HG02763 (cell line): ENCODE measurements around the gene NKX6-2.
"Not testable (repeated sequence)": the region's sequence is repeated elsewhere in the genome, so short reads cannot be mapped to it uniquely, and the experiment has no call there.

Source experiments
- ATAC-seq: cut with Tn5 transposase; IDR thresholded peaks from one replicate; pipeline ENCODE4 v1.9.1; 2021; ENCODE audit warnings: mild to moderate bottlenecking, moderate library complexity; ENCODE audit not compliant: unreplicated experiment

Gene NKX6-2

DNA sequence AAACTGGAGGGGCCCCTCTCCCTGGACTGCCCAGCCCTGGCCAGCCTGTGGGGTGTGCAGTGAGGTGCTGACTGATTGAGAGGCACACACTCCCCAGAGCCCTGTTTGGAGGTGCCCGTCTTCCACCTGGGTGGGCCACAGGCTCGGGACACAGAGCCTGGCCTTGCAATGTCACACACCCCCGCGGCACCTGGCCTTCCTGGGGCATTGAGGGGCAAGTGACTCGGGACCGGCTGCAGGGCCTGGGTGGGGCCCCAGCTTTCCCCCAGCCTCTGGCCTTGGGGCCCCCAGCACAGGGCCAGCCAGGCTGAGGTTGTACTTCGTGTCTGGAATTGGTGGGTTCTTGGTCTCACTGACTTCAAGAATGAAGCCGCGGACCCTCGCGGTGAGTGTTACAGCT lies 13.9 kb upstream of the NKX6-2 start:
- no peak for ATAC-seq

DNA sequence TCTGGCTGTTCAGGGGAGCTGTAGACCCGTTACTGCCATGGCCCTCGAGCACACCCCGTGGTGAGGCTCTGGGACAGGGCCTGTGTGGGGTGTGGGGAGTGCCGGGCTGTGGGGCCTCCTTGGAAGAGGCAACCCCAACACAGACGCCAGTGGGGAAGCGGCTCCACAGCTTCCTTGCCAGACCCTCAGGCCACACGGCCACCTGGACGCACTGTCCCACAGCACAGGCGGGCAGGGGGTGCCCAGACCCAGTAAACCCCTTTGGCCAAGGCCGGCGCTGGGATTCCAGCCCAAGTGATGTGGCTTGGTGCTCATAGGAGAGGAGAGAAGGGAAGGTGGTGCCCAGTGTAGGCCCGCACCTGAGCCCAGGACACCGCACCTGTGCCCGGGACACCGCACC lies 12.9 kb upstream of the NKX6-2 start:
- no peak for ATAC-seq

DNA sequence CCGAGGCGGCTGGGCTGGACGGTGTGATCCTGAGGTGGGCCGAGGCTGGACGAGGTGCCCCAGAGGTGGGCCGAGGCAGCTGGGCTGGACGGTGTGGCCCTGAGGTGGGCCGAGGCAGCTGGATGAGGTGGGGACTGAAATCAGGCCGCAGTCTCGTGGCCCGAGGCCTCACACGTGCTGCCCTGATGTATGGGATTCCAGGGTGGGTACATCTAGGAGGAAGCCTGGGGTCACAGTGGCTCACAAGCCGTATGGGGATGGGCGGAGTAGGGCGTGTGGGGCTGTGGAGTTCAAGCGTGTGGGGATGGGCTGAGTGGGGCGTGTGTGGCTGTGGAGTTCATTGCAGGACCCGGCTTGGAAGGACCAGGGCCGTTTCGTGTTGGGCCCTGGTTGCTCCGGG lies 12.5 kb upstream of the NKX6-2 start:
- no peak for ATAC-seq

DNA sequence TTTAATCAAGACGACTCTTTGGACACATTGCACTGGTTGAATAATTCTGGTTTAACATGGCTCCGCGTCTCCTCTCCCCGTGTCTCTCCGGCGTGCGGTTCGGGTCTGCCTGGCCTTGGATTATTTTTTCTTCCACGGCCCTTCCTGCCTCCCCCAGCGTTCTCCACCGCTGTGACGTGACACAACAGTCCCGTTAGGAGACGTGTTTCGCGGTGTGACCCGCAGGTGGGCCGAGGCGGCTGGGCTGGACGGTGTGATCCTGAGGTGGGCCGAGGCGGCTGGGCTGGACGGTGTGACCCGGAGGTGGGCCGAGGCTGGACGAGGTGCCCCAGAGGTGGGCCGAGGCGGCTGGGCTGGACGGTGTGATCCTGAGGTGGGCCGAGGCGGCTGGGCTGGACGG lies 12.0 kb upstream of the NKX6-2 start:
- ATAC-seq = not testable (repeated sequence)

DNA sequence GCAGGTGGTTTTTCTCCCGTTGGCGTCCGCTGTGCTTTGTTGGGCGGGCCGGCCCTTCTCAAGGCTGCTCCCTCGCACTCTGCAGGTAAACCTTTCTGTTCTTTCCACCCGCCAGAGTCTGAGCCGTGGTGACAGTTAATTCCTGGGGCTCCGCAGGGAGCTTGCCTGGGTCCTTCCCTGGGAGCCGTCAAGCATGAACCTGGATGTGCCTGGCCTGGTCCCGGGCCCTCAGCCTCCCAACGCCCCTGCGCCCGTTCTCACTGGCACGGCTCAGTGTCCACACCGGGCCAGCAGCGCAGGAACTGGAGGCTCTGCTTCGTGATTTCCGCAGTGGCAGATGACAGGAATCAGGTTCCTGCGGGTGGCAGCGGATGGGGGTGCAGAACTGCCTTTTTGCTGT lies 10.9 kb upstream of the NKX6-2 start:
- no peak for ATAC-seq

DNA sequence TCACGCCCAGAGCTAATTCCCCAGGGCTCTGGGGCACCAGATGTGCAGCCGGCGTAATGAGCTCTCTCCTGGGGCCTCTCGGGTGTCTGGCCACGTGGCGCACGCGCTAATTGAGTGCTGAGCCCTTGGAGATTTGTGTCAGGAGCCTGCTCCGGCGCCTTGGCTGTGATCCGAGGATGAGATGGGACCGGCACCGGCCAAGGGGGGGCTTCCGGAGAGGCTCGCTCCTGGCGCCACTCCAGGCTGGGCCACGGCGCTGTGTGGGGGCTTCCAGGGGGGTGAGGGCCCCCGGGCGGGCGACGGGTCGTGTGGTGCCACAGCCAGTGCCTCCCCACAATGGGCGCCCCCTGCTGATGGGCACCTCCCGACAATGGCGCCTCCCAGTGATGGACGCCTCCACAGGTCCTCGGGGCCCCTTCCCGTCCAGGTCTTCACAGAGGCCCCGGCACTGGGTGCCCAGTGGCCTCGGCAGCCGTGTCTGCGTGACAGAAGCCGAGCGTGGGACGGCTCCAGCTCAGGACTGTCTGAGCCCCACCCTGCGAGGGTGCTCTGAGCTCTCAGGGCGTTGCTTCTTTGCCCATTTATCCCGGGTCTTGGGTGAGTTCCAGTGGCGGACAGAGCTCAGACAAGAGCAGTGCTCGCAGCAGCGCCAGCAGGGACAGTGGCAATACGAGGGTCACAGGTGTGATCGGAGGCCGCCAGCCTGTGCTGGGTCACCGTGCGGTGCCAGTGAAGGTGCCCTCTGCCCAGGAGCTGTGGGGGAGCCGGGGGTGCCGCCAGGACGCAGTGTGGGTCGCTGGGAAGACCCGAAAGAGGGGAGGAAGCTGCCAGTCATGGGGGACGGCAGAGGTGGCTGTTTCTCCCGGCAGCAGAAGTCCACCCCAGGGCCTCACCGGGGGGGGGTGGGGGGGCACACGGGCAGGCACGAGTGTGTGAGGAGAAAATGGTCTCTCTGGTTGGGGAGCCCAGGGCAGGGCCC lies 8.2 kb upstream of the NKX6-2 start:
- ATAC-seq = no peak

DNA sequence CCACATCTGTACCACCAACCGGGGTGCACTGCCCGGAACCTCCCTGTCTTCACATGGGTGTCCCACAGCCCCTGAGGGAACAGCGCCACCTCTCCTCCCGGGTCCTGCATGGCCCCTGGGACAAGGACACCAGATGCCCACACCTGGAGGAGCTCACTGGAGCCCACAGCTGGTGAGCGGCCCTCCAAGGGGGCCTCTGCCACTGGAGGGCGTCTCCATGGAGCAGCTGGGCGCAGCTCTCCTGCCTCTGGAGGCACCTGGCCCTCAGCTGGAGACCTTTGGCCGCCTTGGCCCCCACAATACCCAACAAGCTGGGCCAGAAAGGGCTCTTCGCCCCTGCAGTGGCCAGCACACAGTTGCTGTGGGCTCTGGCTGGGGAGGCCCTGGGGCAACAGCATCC lies 7.3 kb upstream of the NKX6-2 start:
- ATAC-seq = no peak

DNA sequence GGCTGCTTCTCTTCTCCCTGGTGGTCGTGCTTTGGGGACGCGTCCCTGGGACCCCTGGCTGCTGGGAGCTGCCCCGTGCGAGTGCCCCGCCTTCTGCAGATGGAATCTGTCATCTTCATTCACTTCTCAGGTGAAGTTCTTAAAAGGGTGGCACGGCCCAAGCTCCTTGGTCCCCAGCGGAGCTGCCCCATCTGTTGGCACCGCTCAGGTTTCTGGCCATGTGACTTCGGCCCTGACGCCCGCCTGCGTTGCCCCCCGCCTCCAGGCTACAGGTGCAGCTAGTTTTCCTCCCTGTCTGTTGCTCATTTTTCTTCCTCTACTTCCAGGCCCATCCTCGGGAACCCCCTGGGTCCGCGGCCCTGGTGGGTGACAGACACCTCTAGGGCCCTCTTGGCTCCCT lies 6.8 kb upstream of the NKX6-2 start:
- ATAC-seq = no peak

DNA sequence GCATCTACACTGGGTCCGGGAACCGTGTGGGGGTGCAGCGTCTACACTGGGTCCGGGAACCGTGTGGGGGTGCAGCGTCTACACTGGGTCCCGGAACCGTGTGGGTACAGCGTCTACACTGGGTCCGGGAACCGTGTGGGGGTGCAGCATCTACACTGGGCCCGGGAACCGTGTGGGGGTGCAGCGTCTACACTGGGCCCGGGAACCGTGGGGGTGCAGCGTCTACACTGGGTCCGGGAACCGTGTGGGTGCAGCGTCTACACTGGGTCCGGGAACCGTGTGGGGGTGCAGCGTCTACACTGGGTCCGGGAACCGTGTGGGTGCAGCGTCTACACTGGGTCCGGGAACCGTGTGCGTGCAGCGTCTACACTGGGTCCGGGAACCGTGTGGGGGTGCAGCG lies 6.2 kb upstream of the NKX6-2 start:
- not testable (repeated sequence) for ATAC-seq

DNA sequence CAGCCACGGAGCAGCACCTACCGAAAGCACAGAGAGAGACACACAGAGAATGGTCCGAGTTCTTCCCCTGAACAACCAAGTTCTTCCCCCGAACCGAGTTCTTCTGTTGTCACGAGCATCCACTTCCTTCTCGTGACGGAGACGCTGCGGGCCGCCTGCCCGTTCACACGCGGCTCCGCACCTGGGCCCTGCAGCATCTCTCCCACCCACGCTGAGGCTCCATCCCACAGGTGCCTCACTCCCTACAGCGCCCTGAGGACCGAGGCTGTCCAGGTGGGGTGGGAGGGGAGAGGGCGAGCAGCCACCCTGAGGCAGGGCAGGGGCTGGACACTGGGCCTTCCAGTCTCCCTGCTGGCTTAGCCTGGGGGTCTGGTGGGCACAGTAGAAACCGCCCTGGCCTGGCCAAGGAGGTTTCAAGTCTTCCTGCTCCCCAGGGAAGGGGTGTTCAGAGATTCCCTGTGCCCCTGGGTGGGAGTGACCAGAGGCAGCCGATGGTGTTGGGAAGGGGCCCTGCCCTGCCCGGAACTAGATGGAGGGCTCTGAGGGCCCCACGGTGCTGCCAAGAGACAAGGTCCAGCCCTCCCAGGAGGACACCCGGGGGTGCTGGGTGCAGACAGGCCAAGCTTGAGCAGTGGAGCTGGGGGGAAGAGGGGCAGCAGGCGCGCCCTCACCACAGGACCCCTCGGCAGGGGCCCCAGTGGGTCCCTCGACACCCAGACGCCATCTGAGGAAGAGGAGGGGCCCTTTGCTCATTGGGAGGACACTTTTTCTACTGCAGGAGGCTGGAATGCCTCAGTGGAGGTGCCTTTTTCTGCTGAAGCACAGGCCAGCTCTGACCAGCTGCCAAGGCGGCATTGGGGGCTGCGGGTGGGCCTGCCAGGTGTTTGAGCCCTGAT lies 5.2 kb upstream of the NKX6-2 start:
- ATAC-seq = no peak

DNA sequence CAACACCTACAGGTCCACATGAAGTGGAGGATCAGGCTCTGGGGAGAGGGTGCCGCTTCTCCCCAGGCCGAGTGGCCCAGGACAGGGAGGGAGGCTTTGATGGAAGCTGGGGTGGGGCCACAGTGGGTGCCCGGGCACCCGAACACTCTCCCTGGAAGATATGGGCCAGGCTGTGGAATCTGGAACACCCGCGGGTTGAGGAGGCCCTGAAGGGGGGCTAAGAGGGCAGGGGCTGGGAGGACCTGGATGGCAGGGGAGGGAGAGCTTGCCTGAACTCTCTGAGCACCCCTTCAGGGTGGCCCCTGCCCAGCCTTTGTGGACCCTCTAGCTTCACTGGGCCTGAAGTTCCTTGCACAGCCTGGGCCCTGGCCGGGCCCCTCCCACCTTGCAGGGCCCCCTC lies 4.5 kb upstream of the NKX6-2 start:
- no peak for ATAC-seq

DNA sequence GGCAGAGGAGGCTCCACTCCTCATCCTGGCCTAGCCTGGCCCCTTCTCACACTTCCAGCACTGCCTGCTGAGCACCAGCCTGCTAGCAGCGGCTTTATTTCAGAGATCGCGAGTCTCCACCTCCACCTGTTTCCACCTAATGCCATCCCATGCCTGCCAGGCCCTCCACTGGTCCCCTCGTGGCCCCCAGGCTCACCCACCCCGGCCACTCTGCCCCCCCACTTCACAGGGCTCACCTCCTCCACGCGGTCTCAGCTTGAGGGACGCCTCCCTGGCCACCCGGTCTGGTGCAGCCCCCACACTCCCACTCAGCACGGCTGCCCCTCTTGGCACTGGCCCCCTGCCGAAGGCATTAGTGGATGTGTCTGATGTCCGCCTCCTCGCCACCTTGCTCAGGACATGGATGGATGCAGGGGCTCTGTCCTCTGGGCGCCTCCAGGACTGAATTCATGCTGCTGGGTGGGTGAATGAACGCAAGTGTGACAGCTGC lies 3.8 kb upstream of the NKX6-2 start:
- ATAC-seq = no peak

DNA sequence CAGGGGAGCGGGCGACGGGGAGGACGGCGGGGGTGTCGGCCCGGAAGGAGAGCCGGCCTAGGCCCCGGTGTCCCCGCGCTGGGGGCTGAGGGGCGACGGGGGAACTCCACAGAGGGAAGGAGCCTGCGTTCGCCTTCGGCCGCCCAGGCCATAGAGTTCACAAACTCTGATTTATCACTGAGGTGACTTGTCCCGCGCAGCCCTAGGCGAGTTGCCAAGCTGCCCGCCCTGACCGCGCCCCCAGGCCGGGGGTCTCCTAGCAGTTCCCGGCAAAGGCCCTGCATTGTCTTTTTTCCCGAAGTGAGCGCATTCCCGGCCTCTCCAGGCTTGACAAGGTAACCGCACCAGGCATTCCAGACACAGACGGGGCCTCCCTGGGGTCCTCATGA lies 2.9 kb upstream of the NKX6-2 start:
- ATAC-seq = no peak

DNA sequence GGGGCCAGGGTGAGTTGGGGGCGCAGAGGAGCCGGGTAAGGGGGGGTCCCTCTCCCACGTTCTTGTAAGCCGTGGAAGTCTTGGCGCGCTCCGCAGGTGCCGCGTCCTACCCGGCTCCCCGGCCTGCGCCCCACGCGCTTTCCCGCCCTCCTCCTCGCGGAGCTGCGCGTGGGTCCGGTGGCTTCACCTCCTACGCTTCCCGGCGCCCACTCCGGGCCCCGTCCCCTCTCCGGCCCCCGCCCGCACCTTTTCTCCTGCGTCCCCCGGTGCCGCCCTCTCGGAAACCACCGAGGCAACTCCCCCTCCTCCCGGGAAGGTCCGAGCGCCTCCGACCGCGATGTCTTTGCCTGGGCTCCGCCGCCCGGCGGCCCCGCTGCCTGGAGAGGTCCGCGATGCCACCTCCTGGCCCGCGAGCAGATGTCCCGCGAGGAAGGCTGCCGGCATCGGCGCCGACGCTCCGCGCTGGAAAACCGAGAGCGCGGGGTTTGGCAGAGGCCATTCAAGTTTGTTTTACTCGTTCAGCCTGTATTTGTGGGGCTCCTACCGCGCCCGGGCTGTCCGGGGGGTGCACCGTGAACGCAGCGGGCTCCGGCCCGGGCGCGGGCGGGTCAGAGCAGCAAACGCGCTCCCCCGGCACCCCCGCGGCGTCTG lies 2.4 kb upstream of the NKX6-2 start:
- ATAC-seq = no peak

DNA sequence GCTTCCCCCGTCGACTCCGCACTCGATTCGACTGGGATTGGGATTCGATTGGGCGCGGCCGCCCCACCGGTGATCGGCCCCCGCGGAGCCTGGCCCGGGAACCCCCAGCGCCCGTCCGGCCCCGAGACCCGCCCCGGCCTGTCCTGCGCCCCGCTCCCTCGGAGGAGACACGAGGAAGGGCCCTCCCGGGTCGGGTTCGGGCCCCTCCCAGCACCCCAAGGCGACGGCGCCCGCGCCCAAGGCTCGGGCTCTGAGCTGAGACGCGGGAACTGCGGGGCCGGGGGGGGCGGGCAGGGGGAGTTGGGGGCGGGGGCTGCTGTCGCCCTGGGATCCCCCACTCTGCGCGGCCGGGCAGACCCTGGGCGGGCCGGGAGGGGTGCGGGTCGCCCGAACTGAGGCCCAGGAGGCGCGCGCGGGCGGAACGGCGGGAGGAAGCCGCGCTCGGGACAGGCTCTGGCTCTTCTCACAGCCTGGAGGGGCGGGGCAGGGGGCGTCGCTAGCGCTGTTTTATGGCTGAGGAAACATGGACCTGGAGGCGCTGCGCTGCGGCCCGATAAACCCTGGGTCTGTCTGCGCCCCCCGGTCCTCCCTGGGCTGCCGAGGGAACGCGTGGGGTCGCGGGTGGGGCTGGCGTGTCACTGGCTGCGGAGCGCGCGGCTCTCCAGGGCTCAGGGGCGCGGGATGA lies 1.7 kb upstream of the NKX6-2 start:
- ATAC-seq = no peak

DNA sequence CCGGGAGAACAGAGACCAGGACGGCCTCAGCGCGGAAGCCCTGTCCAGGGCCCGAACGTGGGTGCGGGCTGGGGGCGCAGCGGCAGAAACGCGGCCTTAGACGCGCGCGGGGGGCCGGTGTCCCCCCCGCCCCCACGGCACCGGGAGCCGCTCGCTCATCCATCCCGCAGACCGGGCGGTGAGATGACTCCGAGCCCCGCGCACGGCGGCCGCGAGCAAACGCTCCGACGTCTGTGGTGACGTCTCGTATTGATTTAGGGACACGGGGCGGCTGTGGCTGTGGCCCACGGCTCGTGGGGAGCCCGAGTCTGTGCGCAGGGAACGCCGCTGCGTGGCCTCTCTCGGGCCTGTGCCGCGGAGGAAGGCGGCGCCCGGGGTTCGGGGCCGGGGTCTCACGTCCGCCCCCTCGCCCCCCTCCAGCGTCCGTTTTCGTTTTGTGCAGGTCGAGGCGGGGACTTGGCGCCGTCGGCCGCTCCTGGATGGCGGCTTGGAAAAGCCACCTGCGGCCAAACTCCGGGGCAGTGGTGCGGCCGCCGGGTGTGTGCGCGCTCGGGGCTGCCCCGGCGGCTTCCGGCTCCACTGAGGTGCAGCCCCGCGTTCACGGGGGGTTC lies 1.0 kb upstream of the NKX6-2 start:
- no peak for ATAC-seq

DNA sequence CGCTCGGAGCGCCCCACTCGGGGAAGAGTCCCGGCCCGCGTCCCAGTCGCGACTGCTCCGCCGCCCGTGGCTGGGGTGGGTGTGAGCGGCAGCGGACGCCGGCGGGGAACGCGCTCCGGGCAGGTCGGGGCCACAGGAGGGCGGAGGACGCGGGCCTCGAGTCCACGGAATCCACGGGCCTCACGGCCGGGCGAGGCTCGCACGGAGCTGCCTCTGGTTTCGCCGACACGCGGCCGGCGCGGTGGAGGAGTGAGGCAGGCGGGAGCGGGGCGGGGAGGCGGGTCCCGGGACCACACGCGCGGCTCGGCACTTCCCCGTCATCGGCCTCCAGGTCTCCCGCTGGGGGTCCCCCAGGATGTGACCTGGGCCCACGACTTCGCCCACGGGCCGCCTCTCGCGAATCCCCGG lies 533 bp upstream of the NKX6-2 start:
- ATAC-seq = no peak

DNA sequence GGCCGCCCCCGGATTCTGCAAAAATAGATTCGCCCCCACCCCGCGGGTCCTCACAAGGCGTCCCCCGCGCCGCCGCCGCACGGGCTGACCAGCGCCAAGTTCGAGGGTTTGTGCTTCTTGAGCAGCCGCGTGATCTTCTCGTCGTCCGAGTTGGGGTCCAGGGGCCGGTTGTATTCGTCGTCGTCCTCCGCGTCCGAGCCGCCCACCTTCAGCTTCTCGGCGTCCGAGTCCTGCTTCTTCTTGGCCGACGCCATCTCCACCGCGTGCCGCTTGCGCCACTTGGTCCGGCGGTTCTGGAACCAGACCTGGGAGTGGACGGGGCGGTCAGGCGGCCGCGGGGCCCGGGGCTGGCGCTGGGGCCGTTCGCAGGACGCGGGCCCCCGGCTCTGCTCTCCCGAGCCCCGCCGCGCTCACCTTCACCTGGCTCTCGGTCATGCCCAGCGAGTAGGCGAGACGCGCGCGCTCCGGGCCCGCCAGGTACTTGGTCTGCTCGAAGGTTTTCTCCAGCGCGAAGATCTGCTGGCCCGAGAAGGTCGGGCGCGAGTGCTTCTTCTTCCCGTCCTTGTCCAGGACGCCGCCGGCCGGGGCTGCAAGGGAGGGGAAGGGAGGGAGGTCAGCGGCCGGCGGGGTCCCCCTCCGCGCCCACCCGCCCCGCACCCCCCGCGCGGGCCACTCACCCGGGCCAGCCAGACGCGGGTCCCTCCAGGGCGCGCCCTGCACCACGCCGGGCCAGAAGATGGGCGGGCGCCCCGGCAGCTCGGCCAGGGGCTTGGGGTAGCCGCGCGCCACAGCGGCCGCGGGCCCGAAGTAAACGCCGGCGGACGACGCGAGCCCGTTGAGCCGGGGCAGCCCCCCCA lies 853 bp downstream of the NKX6-2 start:
- ATAC-seq = no peak
